ENCODE results near the gene RARA. TPM values are rescaled to one million over a fixed set of nuclear protein-coding genes. Genes with fewer than 3 reads are reported as not detected.

The RARA gene
- total and polyA plus RNA-seq, 7 experiments from 2014 or later: 6.7 to 115 (median 42.9) TPM

GRCh38 chr17:40319651-40320540 lies 10.9 kb downstream of the RARA start:
- H3K4me1 ChIP-seq (ENCODE audit: control insufficient read depth in 2 of 2, insufficient read depth in 2 of 2, low read length in 2 of 2): peaks cover 66 to 76% of the 10 kb centered on the region in 2 donors
- peaks cover 0 to 10% (median 0%) of the 10 kb centered on the region in 11 donors for H3K9me3 Mint-ChIP-seq
- peaks cover 0 to 10% (median 0%) of the 10 kb centered on the region in 3 experiments for H3K36me3 ChIP-seq (ENCODE audit: control insufficient read depth in 2 of 3, insufficient read depth in 3 of 3, low read length in 3 of 3)
- H3K27ac Mint-ChIP-seq: peak overlapping the region; percentile 98 to 100 (median 99)
- peak overlapping the region; percentile 89 to 98 (median 97) for H3K4me3 Mint-ChIP-seq
- DNase-seq (peak in 8 of 9 donors; percentile 62 to 85 (median 66)), ATAC-seq (peak; percentile 12)
- H3K9me3 ChIP-seq (ENCODE audit: control insufficient read depth in 2 of 3, low read length in 3 of 3): no peaks in the 10 kb centered on the region
- ChIA-PET POLR2A (interaction anchor here (0.5 to 34.9 kb wide), 10 partner anchors 4 to 283 kb away, joined by 3 to 742 read pairs (median 4); partner anchors contain the start of gene RARA), CTCF (interaction anchor here (0.7 to 12.4 kb wide), 9 partner anchors 12 to 213 kb away, joined by 3 to 87 read pairs (median 3); no protein-coding TSS in a partner anchor)
- peaks cover 0 to 9% (median 0%) of the 10 kb centered on the region in 5 donors for H3K27me3 Mint-ChIP-seq
- no peaks in the 10 kb centered on the region for H3K27me3 ChIP-seq (ENCODE audit: control insufficient read depth in 2 of 2, insufficient read depth in 2 of 2, low read length in 2 of 2)
- peak overlapping the region; percentile 96 for H3K27ac ChIP-seq (ENCODE audit: low read depth, low read length)
- intact Hi-C loops (cut with micrococcal nuclease): loop anchor here (2.0 to 5.0 kb wide), 4 partner anchors 97 to 227 kb away; partner anchors contain the start of genes MSL1 (in 1 of the 2) and TOP2A (in 1 of the 2)
- H3K36me3 Mint-ChIP-seq: peaks cover 0 to 20% (median 0%) of the 10 kb centered on the region in 5 donors
- H3K4me3 ChIP-seq (ENCODE audit: low read length): peak overlapping the region; percentile 55
- peaks cover 38 to 89% (median 87%) of the 10 kb centered on the region in 7 donors for H3K4me1 Mint-ChIP-seq

- Histone ChIP-seq H3K9me3 (ENCODE audit: control insufficient read depth in 2 of 3, low read length in 3 of 3) (no peaks in the 10 kb centered on the region), H3K4me3 (ENCODE audit: low read length) (peak overlapping the region; percentile 55), H3K36me3 (ENCODE audit: control insufficient read depth in 2 of 3, insufficient read depth in 3 of 3, low read length in 3 of 3) (peaks cover 0 to 10% (median 0%) of the 10 kb centered on the region in 3 experiments), H3K4me1 (ENCODE audit: control insufficient read depth in 2 of 2, insufficient read depth in 2 of 2, low read length in 2 of 2) (peaks cover 66 to 74% of the 10 kb centered on the region in 2 donors), H3K27me3 (ENCODE audit: control insufficient read depth in 2 of 2, insufficient read depth in 2 of 2, low read length in 2 of 2) (no peaks in the 10 kb centered on the region), H3K27ac (ENCODE audit: low read depth, low read length) (peak overlapping the region; percentile 96)
- peaks cover 42 to 90% (median 86%) of the 10 kb centered on the region in 7 donors for H3K4me1 Mint-ChIP-seq
- H3K36me3 Mint-ChIP-seq: peaks cover 0 to 20% (median 0%) of the 10 kb centered on the region in 5 donors
- H3K27me3 Mint-ChIP-seq: peaks cover 0 to 9% (median 0%) of the 10 kb centered on the region in 5 donors
- DNase-seq (peak in 3 of 9 donors; percentile 33 to 66 (median 38)), ATAC-seq (no peak)
- peaks cover 0 to 10% (median 0%) of the 10 kb centered on the region in 11 donors for H3K9me3 Mint-ChIP-seq
- H3K4me3 Mint-ChIP-seq: peak overlapping the region; percentile 89 to 98 (median 97)
- peak overlapping the region; percentile 98 to 100 (median 99) for H3K27ac Mint-ChIP-seq
- intact Hi-C loops (cut with micrococcal nuclease): loop anchor here in 1 of 2 donors (5.0 kb wide), 1 partner anchor 226 kb away; no protein-coding TSS in a partner anchor
- ChIA-PET POLR2A (interaction anchor here (0.5 to 34.9 kb wide), 11 partner anchors 5 to 1368 kb away, joined by 3 to 742 read pairs (median 4); partner anchors contain the start of genes EIF1 and RARA), CTCF (interaction anchor here (0.8 to 12.4 kb wide), 6 partner anchors 14 to 212 kb away, joined by 3 to 87 read pairs (median 7); no protein-coding TSS in a partner anchor)
Observed at GRCh38 chr17:40320756-40321523, 12.0 kb downstream of the RARA start.

GRCh38 chr17:40321524-40321929 lies 12.5 kb downstream of the RARA start:
- ChIA-PET POLR2A (interaction anchor here (0.7 to 34.9 kb wide), 7 partner anchors 6 to 1367 kb away, joined by 3 to 742 read pairs (median 4); partner anchors contain the start of genes EIF1 and RARA), CTCF (interaction anchor here (1.3 to 12.4 kb wide), 6 partner anchors 14 to 286 kb away, joined by 3 to 87 read pairs (median 8); no protein-coding TSS in a partner anchor)
- H3K27me3 Mint-ChIP-seq: peaks cover 0 to 9% (median 0%) of the 10 kb centered on the region in 5 donors
- peak overlapping the region; percentile 96 for H3K27ac ChIP-seq (ENCODE audit: low read depth, low read length)
- intact Hi-C loops (cut with micrococcal nuclease): loop anchor here in 1 of 2 donors (5.0 kb wide), 1 partner anchor 226 kb away; no protein-coding TSS in a partner anchor
- peaks cover 0 to 10% (median 0%) of the 10 kb centered on the region in 11 donors for H3K9me3 Mint-ChIP-seq
- no peaks in the 10 kb centered on the region for H3K27me3 ChIP-seq (ENCODE audit: control insufficient read depth in 2 of 2, insufficient read depth in 2 of 2, low read length in 2 of 2)
- H3K4me3 Mint-ChIP-seq: peak overlapping the region; percentile 89 to 98 (median 97)
- peaks cover 0 to 20% (median 0%) of the 10 kb centered on the region in 5 donors for H3K36me3 Mint-ChIP-seq
- peak overlapping the region; percentile 55 for H3K4me3 ChIP-seq (ENCODE audit: low read length)
- H3K4me1 Mint-ChIP-seq: peaks cover 43 to 90% (median 86%) of the 10 kb centered on the region in 7 donors
- peaks cover 66 to 74% of the 10 kb centered on the region in 2 donors for H3K4me1 ChIP-seq (ENCODE audit: control insufficient read depth in 2 of 2, insufficient read depth in 2 of 2, low read length in 2 of 2)
- DNase-seq: no peak
- H3K36me3 ChIP-seq (ENCODE audit: control insufficient read depth in 2 of 3, insufficient read depth in 3 of 3, low read length in 3 of 3): peaks cover 0 to 10% (median 0%) of the 10 kb centered on the region in 3 experiments
- ATAC-seq: no peak
- H3K9me3 ChIP-seq (ENCODE audit: control insufficient read depth in 2 of 3, low read length in 3 of 3): no peaks in the 10 kb centered on the region
- peak overlapping the region; percentile 98 to 100 (median 99) for H3K27ac Mint-ChIP-seq

GRCh38 chr17:40321961-40322357 lies 13.0 kb downstream of the RARA start:
- Histone ChIP-seq H3K36me3 (ENCODE audit: control insufficient read depth in 2 of 3, insufficient read depth in 3 of 3, low read length in 3 of 3) (peaks cover 0 to 10% (median 0%) of the 10 kb centered on the region in 3 experiments), H3K27me3 (ENCODE audit: control insufficient read depth in 2 of 2, insufficient read depth in 2 of 2, low read length in 2 of 2) (no peaks in the 10 kb centered on the region), H3K4me3 (ENCODE audit: low read length) (peak overlapping the region; percentile 55), H3K9me3 (ENCODE audit: control insufficient read depth in 2 of 3, low read length in 3 of 3) (no peaks in the 10 kb centered on the region), H3K4me1 (ENCODE audit: control insufficient read depth in 2 of 2, insufficient read depth in 2 of 2, low read length in 2 of 2) (peaks cover 67 to 77% of the 10 kb centered on the region in 2 donors), H3K27ac (ENCODE audit: low read depth, low read length) (peak overlapping the region; percentile 96)
- Mint-ChIP-seq H3K27ac (peak overlapping the region; percentile 98 to 100 (median 99)), H3K4me3 (peak overlapping the region; percentile 89 to 98 (median 97)), H3K9me3 (peaks cover 0 to 10% (median 0%) of the 10 kb centered on the region in 11 donors), H3K4me1 (peaks cover 47 to 93% (median 89%) of the 10 kb centered on the region in 7 donors), H3K27me3 (peaks cover 0 to 9% (median 0%) of the 10 kb centered on the region in 5 donors), H3K36me3 (peaks cover 0 to 20% (median 0%) of the 10 kb centered on the region in 5 donors)
- ChIA-PET CTCF (interaction anchor here (1.3 to 12.4 kb wide), 5 partner anchors 15 to 285 kb away, joined by 3 to 87 read pairs (median 10); no protein-coding TSS in a partner anchor), POLR2A (interaction anchor here (0.7 to 34.9 kb wide), 10 partner anchors 6 to 1367 kb away, joined by 3 to 742 read pairs (median 4); partner anchors contain the start of genes EIF1 and RARA)
- ATAC-seq (no peak), DNase-seq (peak in 1 of 9 donors; percentile 33)
- intact Hi-C loops (cut with micrococcal nuclease): loop anchor here (1.0 to 5.0 kb wide), 10 partner anchors 19 to 1367 kb away; partner anchors contain the start of genes CCR7 (in 1 of the 2), CDC6 (in 1 of the 2), EIF1 (in 1 of the 2) and WIPF2 (in 1 of the 2)

Measured in naive thymus-derived CD4-positive, alpha-beta T cell (primary cell).